Mesothelial cell of epicardium (in vitro differentiated cells): ENCODE results near the gene CHST1. TPM values are rescaled to one million over a fixed set of nuclear protein-coding genes. Genes with fewer than 3 reads are reported as not detected.

Source experiments
- DNase-seq, 2 experiments: peaks; one replicate each; pipeline ENCODE4 v3.0.0; 2021; ENCODE audit warnings: low spot score in 2 of 2; ENCODE audit not compliant: unreplicated experiment in 2 of 2
- H3K27ac Mint-ChIP-seq: 2 replicates; pipeline ENCODE4 v1.8.0; 2021; ENCODE audit warnings: mixed read lengths
- H3K27me3 Mint-ChIP-seq: 2 replicates; pipeline ENCODE4 v1.8.0; 2021; ENCODE audit warnings: low read depth, mixed read lengths
- H3K36me3 Mint-ChIP-seq: 2 replicates; pipeline ENCODE4 v1.8.0; 2021; ENCODE audit warnings: mixed read lengths
- H3K4me1 Mint-ChIP-seq: 2 replicates; pipeline ENCODE4 v1.8.0; 2021; ENCODE audit warnings: mixed read lengths
- H3K4me3 Mint-ChIP-seq: 2 replicates; pipeline ENCODE4 v1.8.0; 2021; ENCODE audit warnings: mild to moderate bottlenecking, moderate library complexity, mixed read lengths
- H3K9me3 Mint-ChIP-seq: 2 replicates; pipeline ENCODE4 v1.8.0; 2021; ENCODE audit warnings: mixed read lengths
- CTCF ChIP-seq: fragments of 200-600 bp; sonication (generic); IDR thresholded peaks from one replicate; pipeline ENCODE4 v1.5.0; 2021; ENCODE audit warnings: antibody characterized with exemption; ENCODE audit not compliant: unreplicated experiment
- total RNA-seq: library from RNA; stranded (reverse); gene quantifications from 3 replicates; pipeline ENCODE4 v1.2.1, GENCODE V29; 2021

CHST1 gene
- total RNA-seq, 1 donor from 2014 or later: 1.6 TPM

- H3K27ac Mint-ChIP-seq: no peak overlapping the region
- no peaks in the 10 kb centered on the region for H3K36me3 Mint-ChIP-seq
- H3K27me3 Mint-ChIP-seq: peaks cover 28% of the 10 kb centered on the region
- no peak for DNase-seq
- no peak overlapping the region for H3K4me3 Mint-ChIP-seq
- H3K9me3 Mint-ChIP-seq: no peaks in the 10 kb centered on the region
- TF ChIP-seq CTCF: no peak
- H3K4me1 Mint-ChIP-seq: peaks cover 3% of the 10 kb centered on the region
Measured at GRCh38 chr11:45704133-45704532, 38.7 kb upstream of the CHST1 start.

GRCh38 chr11:45702511-45702910 is 37.1 kb upstream of the CHST1 start:
- DNase-seq: no peak
- Mint-ChIP-seq H3K4me1 (peaks cover 3% of the 10 kb centered on the region), H3K27me3 (peaks cover 17% of the 10 kb centered on the region), H3K36me3 (no peaks in the 10 kb centered on the region), H3K4me3 (no peak overlapping the region), H3K27ac (no peak overlapping the region), H3K9me3 (no peaks in the 10 kb centered on the region)
- no peak for TF ChIP-seq CTCF

GRCh38 chr11:45698777-45699497 is 33.5 kb upstream of the CHST1 start:
- no peak for TF ChIP-seq CTCF
- H3K36me3 Mint-ChIP-seq: no peaks in the 10 kb centered on the region
- H3K4me1 Mint-ChIP-seq: peaks cover 15% of the 10 kb centered on the region
- DNase-seq: no peak
- no peak overlapping the region for H3K4me3 Mint-ChIP-seq
- peaks cover 4% of the 10 kb centered on the region for H3K27me3 Mint-ChIP-seq
- H3K9me3 Mint-ChIP-seq: no peaks in the 10 kb centered on the region
- H3K27ac Mint-ChIP-seq: no peak overlapping the region

- Mint-ChIP-seq H3K4me3 (no peak overlapping the region), H3K36me3 (no peaks in the 10 kb centered on the region), H3K4me1 (peaks cover 19% of the 10 kb centered on the region), H3K9me3 (no peaks in the 10 kb centered on the region), H3K27me3 (no peaks in the 10 kb centered on the region), H3K27ac (no peak overlapping the region)
- no peak for DNase-seq
- TF ChIP-seq CTCF: no peak
Measured at GRCh38 chr11:45692808-45693453, 27.5 kb upstream of the CHST1 start.

- Mint-ChIP-seq H3K27me3 (no peaks in the 10 kb centered on the region), H3K36me3 (no peaks in the 10 kb centered on the region), H3K9me3 (no peaks in the 10 kb centered on the region), H3K4me3 (no peak overlapping the region), H3K27ac (no peak overlapping the region), H3K4me1 (peaks cover 33% of the 10 kb centered on the region)
- no peak for DNase-seq
- no peak for TF ChIP-seq CTCF
Measured at GRCh38 chr11:45688472-45689033, 23.1 kb upstream of the CHST1 start.
